NCI-H1417 (cell line): ENCODE data around the gene SH3BGRL.

Source experiments
- DNase-seq, 3 experiments: peaks; one replicate each; lab custom pipeline; 2025; lab: John Stamatoyannopoulos, UW

Gene SH3BGRL

DNA sequence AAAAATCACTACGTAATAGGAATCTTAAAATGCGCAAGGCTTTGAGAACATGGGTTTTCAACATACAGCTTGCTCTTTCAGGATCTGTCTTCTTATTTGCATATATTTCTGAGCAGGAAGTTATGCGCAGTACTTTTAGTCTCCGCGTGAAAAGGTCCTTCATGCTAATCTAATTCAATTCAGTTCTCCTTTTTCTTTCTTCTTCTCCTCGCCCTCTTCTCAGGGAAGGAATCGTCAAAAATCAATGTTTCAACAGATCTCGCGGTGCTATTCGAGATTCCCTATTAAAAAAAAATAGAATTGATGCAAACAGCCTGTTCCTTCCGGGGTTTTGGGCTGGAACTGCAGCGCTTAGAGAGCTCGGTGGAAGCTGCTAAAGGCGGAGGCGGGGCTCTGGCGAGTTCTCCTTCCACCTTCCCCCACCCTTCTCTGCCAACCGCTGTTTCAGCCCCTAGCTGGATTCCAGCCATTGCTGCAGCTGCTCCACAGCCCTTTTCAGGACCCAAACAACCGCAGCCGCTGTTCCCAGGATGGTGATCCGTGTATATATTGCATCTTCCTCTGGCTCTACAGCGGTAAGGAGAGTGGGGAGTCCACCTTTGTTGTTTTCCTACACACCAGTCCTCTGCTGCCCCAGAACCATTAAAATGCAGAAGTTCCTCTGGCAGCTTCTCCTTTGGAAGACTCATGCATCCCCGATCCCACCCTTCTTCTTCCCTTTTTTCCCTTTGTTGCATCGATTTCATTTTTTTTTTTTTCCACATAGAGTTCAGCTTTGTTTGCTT is at the start of gene SH3BGRL, which contains the start of gene HMGN5:
TSS of gene SH3BGRL (plus strand) at position 432 of the 785 bp plus-strand sequence. CDS start at position 531, 99 bp downstream.
TSS of gene HMGN5 (minus strand) at position 243 of the 785 bp plus-strand sequence. CDS start 80,364 bp downstream, outside the sequence.
- peak in 2 of 3 experiments; percentile 78 to 89 for DNase-seq

GRCh38 chrX:81168391-81168790 is 33.5 kb upstream of the SH3BGRL start:
- DNase-seq = no peak

DNA sequence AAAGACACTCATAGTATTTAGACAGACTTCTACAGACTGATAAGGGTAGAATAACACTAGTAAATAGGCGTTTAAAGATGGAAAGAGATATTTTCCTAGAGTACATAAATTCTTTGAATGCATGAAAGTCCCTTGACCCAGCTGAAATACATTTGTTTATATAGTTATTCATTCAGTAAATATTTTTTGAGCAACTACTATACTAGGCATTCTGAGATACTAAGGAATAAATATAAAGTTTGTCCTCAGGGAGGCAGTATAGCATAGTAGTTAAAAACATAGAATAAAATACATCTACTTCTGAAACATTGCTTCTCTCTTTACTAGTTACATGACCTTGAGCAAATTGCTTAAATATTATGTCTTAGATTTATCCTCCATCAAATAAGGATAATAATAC is 27.6 kb upstream of the SH3BGRL start:
- peak in 1 of 3 experiments; percentile 49 for DNase-seq

GRCh38 chrX:81195259-81195658 is 6.6 kb upstream of the SH3BGRL start:
- no peak for DNase-seq

DNA sequence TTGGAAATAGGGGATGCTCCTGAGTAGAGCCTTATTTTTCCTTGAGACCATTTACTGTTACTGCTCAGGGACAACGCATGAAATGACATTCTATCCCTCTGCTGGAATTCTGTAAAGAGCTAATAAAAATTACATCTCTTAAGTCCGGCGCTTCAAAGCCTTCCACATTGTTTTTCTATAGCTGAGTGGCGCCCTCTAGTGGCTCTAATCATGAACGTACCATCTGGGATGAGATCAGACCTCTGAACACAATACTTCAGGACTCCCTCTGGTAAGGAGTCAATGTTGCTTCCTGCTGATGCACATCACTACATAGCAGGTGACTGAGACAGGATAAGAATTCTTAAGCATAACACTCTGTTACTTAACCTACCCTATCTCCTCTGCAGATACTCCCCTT is 6.2 kb upstream of the SH3BGRL start:
- DNase-seq = peak in 2 of 3 experiments; percentile 42 to 79

- no peak for DNase-seq
Measured at GRCh38 chrX:81201071-81201470, 831 bp upstream of the SH3BGRL start.

GRCh38 chrX:81202456-81202819 is 536 bp downstream of the SH3BGRL start:
- DNase-seq = no peak

- DNase-seq = no peak
Measured at GRCh38 chrX:81202943-81203342, 1.0 kb downstream of the SH3BGRL start.

GRCh38 chrX:81205551-81205950 is 3.6 kb downstream of the SH3BGRL start:
- no peak for DNase-seq

DNA sequence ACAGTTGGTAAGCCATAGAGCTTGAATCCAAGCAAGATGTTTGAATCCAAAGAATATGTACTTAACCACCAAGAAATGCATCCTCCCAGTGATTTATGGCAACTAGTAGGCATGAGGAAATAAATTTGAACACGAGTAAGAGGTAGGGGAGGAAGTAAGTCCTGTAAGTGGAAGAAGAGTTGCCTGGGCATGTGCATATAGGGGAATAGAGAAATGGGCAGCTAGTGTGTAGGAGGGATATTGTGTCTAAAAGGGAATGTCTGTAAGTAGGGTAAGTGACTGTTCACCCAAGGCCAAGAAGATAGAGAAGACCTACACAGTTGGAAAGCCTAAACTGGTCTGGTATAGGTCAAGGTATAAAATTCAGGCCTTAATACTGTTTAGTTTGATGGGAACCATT is 4.6 kb downstream of the SH3BGRL start:
- no peak for DNase-seq

GRCh38 chrX:81208916-81209315 is 7.0 kb downstream of the SH3BGRL start:
- DNase-seq = no peak

DNA sequence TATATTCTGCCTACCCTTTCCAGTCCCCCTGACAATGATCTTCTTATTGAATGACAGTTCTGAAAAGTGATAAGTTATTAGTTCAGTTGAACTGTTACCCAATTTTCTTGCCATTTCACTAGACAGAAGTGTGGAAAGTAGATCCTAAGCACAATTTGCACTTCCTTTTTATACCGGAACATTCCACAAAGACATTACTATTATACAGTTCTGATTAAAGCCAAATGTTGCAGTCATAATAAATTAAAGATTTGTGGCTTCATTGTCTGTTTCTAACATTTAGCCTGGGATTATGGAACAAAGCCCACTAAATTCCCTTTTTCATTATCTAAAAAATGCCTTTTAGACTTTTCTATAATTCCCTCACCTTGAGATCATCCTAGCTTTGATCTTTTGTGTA is 13.8 kb downstream of the SH3BGRL start:
- DNase-seq = no peak

GRCh38 chrX:81229229-81229628 is 27.3 kb downstream of the SH3BGRL start:
- no peak for DNase-seq

- DNase-seq = no peak
Measured at GRCh38 chrX:81229901-81230300, 28.0 kb downstream of the SH3BGRL start.

GRCh38 chrX:81231476-81231875 is 29.6 kb downstream of the SH3BGRL start:
- DNase-seq = no peak

DNA sequence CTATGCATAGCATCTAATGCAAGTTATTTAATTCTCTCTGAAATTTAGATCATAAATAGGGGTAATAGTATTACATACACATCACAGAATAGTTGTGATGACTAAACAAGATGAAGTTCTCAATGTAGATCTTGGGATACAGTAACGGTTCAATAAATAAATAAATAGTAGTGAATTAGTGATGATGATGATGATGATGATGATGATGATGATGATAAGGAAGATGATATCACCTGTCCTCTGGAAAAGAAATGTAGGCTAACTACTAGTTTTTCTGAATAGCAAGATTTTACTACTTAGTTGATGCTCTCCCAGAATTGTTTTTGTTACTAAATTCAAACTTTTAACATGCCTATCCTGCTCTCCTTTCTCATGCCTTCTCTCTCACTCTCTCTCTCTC is 30.3 kb downstream of the SH3BGRL start:
- DNase-seq = no peak

DNA sequence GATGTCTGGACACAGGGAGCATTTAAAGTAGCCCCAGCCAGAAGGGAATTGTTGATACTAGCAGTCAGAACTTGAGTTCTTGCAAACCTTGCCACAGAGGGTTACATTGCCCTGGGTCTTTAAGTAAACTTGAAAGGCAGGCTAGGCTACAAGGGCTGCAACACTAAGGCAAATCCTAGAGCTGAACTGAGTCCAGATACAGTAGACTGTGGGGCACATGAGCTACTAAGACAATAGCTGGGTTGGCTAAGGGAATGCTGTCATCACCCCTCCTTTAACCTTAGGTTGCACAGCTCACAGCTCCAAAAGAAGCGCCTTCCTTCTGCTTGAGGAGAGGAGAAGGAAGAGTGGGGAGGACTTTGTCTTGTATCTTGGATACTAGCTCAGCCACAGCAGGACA is 35.6 kb downstream of the SH3BGRL start:
- no peak for DNase-seq

GRCh38 chrX:81238166-81238565 is 36.3 kb downstream of the SH3BGRL start:
- no peak for DNase-seq

- no peak for DNase-seq
Measured at GRCh38 chrX:81240701-81241331, 38.9 kb downstream of the SH3BGRL start.

GRCh38 chrX:81241753-81242152 is 39.9 kb downstream of the SH3BGRL start:
- DNase-seq = no peak

GRCh38 chrX:81255876-81256275 is 54.0 kb downstream of the SH3BGRL start:
- DNase-seq = no peak

- no peak for DNase-seq
Measured at GRCh38 chrX:81257817-81258216, 55.9 kb downstream of the SH3BGRL start.

GRCh38 chrX:81259020-81259713 is 57.3 kb downstream of the SH3BGRL start:
- DNase-seq = no peak
